ENCODE measurements around the gene MITF.

GRCh38 chr3:69833591-69833990 is 94.3 kb downstream of the MITF start:
- TF ChIP-seq, protein P1, sequence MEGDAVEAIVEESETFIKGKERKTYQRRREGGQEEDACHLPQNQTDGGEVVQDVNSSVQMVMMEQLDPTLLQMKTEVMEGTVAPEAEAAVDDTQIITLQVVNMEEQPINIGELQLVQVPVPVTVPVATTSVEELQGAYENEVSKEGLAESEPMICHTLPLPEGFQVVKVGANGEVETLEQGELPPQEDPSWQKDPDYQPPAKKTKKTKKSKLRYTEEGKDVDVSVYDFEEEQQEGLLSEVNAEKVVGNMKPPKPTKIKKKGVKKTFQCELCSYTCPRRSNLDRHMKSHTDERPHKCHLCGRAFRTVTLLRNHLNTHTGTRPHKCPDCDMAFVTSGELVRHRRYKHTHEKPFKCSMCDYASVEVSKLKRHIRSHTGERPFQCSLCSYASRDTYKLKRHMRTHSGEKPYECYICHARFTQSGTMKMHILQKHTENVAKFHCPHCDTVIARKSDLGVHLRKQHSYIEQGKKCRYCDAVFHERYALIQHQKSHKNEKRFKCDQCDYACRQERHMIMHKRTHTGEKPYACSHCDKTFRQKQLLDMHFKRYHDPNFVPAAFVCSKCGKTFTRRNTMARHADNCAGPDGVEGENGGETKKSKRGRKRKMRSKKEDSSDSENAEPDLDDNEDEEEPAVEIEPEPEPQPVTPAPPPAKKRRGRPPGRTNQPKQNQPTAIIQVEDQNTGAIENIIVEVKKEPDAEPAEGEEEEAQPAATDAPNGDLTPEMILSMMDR (IDR thresholded peaks at IDR 0.05), result no peak
- no peak for TF ChIP-seq POLR2A (IDR thresholded peaks at IDR 0.05)

All from esophagus squamous epithelium (tissue), 4 donors.